MCF 10A (cell line): ENCODE measurements around the gene ZNF132. TPM values are rescaled to one million over a fixed set of nuclear protein-coding genes. Genes with fewer than 3 reads are reported as not detected.
A peak's percentile ranks its signal among the peaks of the same experiment; 100 is the strongest.

Experiments used
- BruUV-seq: library from RNA; stranded (reverse); fragments of 400-500 nt; replicated peaks from 2 replicates; lab custom pipeline; 2021; lab: Mats Ljungman, UMichigan
- CTCF ChIA-PET: fragments of 300-600 bp; sonication (Branson Sonifier 250); formaldehyde crosslinking; extraction: SDS; loops from one replicate; lab custom pipeline; 2021; ENCODE audit warnings: antibody characterized with exemption, inconsistent platforms; lab: Yijun Ruan, JAX
- POLR2A ChIA-PET: fragments of 300-600, 350-650 bp; sonication (Branson Sonifier 250); formaldehyde crosslinking; extraction: SDS; loops from one replicate; lab custom pipeline; 2020; ENCODE audit warnings: antibody characterized with exemption, inconsistent platforms; lab: Yijun Ruan, JAX
- DNase-seq: peaks from one replicate; pipeline ENCODE4 v3.0.0-alpha.2; 2018; ENCODE audit not compliant: unreplicated experiment
- H3K27ac Mint-ChIP-seq: one replicate; pipeline ENCODE4 v1.8.0; 2022; ENCODE audit warnings: mild to moderate bottlenecking, low read depth, mixed read lengths; ENCODE audit not compliant: unreplicated experiment
- H3K27me3 Mint-ChIP-seq: one replicate; pipeline ENCODE4 v1.8.0; 2022; ENCODE audit warnings: mixed read lengths; ENCODE audit not compliant: insufficient read depth, unreplicated experiment
- H3K36me3 Mint-ChIP-seq: one replicate; pipeline ENCODE4 v1.8.0; 2022; ENCODE audit warnings: mild to moderate bottlenecking, moderate library complexity, mixed read lengths; ENCODE audit not compliant: insufficient read depth, unreplicated experiment
- H3K4me1 Mint-ChIP-seq: one replicate; pipeline ENCODE4 v1.8.0; 2022; ENCODE audit warnings: mixed read lengths; ENCODE audit not compliant: insufficient read depth, unreplicated experiment
- H3K4me3 Mint-ChIP-seq: one replicate; pipeline ENCODE4 v1.8.0; 2022; ENCODE audit warnings: mild to moderate bottlenecking, moderate library complexity, mixed read lengths; ENCODE audit not compliant: unreplicated experiment
- H3K9me3 Mint-ChIP-seq: one replicate; pipeline ENCODE4 v1.8.0; 2022; ENCODE audit warnings: mixed read lengths; ENCODE audit not compliant: unreplicated experiment
- CTCF ChIP-seq: fragments of 200-600 bp; IDR thresholded peaks from one replicate; pipeline ENCODE4 v1.8.0; 2022; ENCODE audit warnings: antibody characterized with exemption, mild to moderate bottlenecking; ENCODE audit not compliant: unreplicated experiment
- intact Hi-C: fragments of 100-400 bp; cut with micrococcal nuclease; formaldehyde crosslinking; loops from 2 replicates; pipeline ENCODE4 v1.14.1; 2022
- total RNA-seq: library from RNA; stranded (reverse); gene quantifications from 2 replicates; pipeline ENCODE4 v1.2.3, GENCODE V29; 2022

The ZNF132 gene
- total RNA-seq, 1 experiment from 2014 or later = not detected

- H3K4me3 Mint-ChIP-seq = peak within 1 kb of the TSS; percentile 82
- ChIA-PET POLR2A (interaction anchor here (0.6 to 1.5 kb wide), 6 partner anchors 15 to 548 kb away, joined by 3 to 7 read pairs (median 4); partner anchors contain the start of genes TRIM28 and ZNF584), CTCF (interaction anchor here (0.6 kb wide), 1 partner anchor 189 kb away, joined by 3 read pairs; no protein-coding TSS in a partner anchor)
- H3K36me3 Mint-ChIP-seq = peaks cover 21% of the 10 kb centered on the region
- no peak for TF ChIP-seq CTCF
- H3K27me3 Mint-ChIP-seq = no peaks in the 10 kb centered on the region
- BruUV-seq = TSS peak; percentile 17
- peak; percentile 98 for DNase-seq
- peaks cover 13% of the 10 kb centered on the region for H3K4me1 Mint-ChIP-seq
- H3K9me3 Mint-ChIP-seq = no peaks in the 10 kb centered on the region
- intact Hi-C loops = loop anchor here (1.0 to 5.0 kb wide), 2 partner anchors 59 to 140 kb away; partner anchors contain the start of genes ZNF584 and ZSCAN22
- H3K27ac Mint-ChIP-seq = peak within 1 kb of the TSS; percentile 78
Observed at GRCh38 chr19:58466760-58467589, 27.0 kb upstream of the ZNF132 start, which contains the start of gene ZNF324. Gene ZNF324 (plus strand): TSS chr19:58467080. CDS start chr19:58469186, 2,106 bp downstream.

- Mint-ChIP-seq H3K27ac (peak overlapping the region; percentile 78), H3K36me3 (peaks cover 22% of the 10 kb centered on the region), H3K4me1 (peaks cover 13% of the 10 kb centered on the region), H3K4me3 (peak overlapping the region; percentile 82), H3K27me3 (no peaks in the 10 kb centered on the region), H3K9me3 (no peaks in the 10 kb centered on the region)
- TF ChIP-seq CTCF = no peak
- no peak for DNase-seq
- POLR2A ChIA-PET = interaction anchor here (0.7 to 1.5 kb wide), 5 partner anchors 33 to 548 kb away, joined by 3 to 7 read pairs (median 3); partner anchors contain the start of genes TRIM28, ZBTB45 and ZNF584
- CTCF ChIA-PET = interaction anchor here (1.1 kb wide), 1 partner anchor 15 kb away, joined by 4 read pairs; the partner anchor contains the start of gene ZNF324B
- intact Hi-C loops = loop anchor here (1.0 to 5.0 kb wide), 2 partner anchors 58 to 139 kb away; partner anchors contain the start of genes ZNF584 and ZSCAN22
- no TSS peak for BruUV-seq
Observed at GRCh38 chr19:58466089-58466759, 26.3 kb upstream of the ZNF132 start.

GRCh38 chr19:58460039-58460438, 20.1 kb upstream of the ZNF132 start:
- intact Hi-C loops = no loop called here
- H3K4me3 Mint-ChIP-seq = no peak overlapping the region
- POLR2A ChIA-PET = interaction anchor here (0.7 to 1.8 kb wide), 5 partner anchors 9 to 97 kb away, joined by 3 to 11 read pairs (median 5); partner anchors contain the start of genes RPS5 and ZNF324B
- CTCF ChIA-PET = interaction anchor here (0.6 to 1.7 kb wide), 7 partner anchors 9 to 116 kb away, joined by 3 to 5 read pairs (median 3); no protein-coding TSS in a partner anchor
- BruUV-seq = no TSS peak
- peak; percentile 47 for DNase-seq
- H3K4me1 Mint-ChIP-seq = peaks cover 6% of the 10 kb centered on the region
- no peaks in the 10 kb centered on the region for H3K27me3 Mint-ChIP-seq
- H3K36me3 Mint-ChIP-seq = peaks cover 29% of the 10 kb centered on the region
- H3K9me3 Mint-ChIP-seq = no peaks in the 10 kb centered on the region
- no peak overlapping the region for H3K27ac Mint-ChIP-seq
- no peak for TF ChIP-seq CTCF
